ENCODE results near the gene PITPNC1. TPM values are rescaled to one million over a fixed set of nuclear protein-coding genes. Genes with fewer than 3 reads are reported as not detected.
A peak's percentile ranks its signal among the peaks of the same experiment; 100 is the strongest.

Gene PITPNC1
- total RNA-seq, 1 donor from 2014 or later, result 21.5 TPM

DNA sequence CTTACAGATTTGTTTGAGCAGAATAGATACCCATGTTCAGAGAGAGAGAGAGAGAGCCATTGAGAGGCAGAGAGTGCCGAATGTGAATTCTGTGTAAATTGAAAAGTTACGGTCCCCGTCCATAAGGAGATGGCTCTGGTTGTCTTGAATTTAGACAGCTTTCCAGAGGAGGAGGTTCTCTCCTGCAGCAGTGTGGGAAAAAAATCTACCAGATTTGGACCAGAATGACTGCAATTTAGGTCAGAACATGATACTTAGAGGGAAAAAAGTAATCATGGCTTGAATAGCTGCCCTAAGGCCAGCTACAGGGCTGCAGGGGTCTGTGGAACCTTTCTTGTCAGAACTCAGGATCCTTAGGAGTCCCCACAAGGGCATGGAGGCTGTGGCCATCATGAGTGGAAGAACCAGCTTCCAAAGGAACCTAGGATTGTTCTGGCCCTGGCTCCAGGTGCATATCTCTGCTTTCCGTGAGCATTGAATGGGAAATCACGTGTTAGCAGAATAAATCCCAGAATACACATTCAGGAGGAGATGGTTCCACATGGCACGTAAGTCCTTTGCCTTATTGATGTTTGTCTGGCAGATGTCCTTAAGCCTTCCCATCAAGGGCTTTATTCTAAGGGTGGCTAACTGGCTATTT, 13.0 kb downstream of the PITPNC1 start:
- no peak overlapping the region for H3K4me3 Mint-ChIP-seq
- peaks cover 5% of the 10 kb centered on the region for H3K36me3 Mint-ChIP-seq (ENCODE audit: low read depth)
- peaks cover 16% of the 10 kb centered on the region for H3K4me1 Mint-ChIP-seq
- no peak overlapping the region for H3K27ac Mint-ChIP-seq (ENCODE audit: unreplicated experiment)
- no peaks in the 10 kb centered on the region for H3K27me3 Mint-ChIP-seq (ENCODE audit: low read depth)
- TF ChIP-seq, protein P1, sequence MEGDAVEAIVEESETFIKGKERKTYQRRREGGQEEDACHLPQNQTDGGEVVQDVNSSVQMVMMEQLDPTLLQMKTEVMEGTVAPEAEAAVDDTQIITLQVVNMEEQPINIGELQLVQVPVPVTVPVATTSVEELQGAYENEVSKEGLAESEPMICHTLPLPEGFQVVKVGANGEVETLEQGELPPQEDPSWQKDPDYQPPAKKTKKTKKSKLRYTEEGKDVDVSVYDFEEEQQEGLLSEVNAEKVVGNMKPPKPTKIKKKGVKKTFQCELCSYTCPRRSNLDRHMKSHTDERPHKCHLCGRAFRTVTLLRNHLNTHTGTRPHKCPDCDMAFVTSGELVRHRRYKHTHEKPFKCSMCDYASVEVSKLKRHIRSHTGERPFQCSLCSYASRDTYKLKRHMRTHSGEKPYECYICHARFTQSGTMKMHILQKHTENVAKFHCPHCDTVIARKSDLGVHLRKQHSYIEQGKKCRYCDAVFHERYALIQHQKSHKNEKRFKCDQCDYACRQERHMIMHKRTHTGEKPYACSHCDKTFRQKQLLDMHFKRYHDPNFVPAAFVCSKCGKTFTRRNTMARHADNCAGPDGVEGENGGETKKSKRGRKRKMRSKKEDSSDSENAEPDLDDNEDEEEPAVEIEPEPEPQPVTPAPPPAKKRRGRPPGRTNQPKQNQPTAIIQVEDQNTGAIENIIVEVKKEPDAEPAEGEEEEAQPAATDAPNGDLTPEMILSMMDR (conservative IDR thresholded peaks at IDR 0.05), result no peak
- no peaks in the 10 kb centered on the region for H3K9me3 Mint-ChIP-seq
- no peak for DNase-seq (ENCODE audit: low read depth, low spot score)

DNA sequence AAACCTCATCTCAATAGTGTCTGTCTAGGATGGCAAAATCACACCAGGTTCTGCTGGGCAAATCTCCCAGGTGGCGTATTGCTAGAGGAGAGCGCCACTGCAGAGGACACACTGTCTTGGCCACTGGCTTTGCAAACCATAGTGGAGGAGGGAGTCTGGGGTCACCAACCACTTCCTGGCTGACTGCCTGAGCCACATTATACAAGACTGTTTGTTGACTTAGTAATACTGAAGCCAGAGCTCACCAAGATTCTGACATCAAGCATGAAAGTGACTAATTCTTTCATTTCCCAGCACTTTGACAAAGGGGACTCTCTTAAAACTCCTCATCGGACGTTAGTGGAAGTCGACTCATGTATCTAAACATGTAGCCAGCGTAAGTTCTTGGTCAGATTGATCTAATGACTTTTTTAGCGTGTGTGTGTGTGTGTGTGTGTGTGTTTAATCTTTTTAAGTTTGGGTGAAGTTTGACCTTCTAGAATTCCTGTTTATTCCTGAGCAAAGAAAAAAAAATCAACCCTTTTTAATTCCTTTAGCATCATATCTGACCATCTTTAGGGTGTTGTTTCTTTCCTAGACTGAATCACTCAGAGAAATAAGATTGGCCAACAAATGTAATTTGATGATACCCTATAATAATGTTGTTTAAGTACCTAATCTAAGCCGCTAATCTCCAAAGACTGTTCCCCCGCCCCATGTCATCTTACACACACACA, 13.7 kb downstream of the PITPNC1 start:
- peak overlapping the region; percentile 60 for H3K27ac Mint-ChIP-seq (ENCODE audit: unreplicated experiment)
- no peak overlapping the region for H3K4me3 Mint-ChIP-seq
- peaks cover 1% of the 10 kb centered on the region for H3K36me3 Mint-ChIP-seq (ENCODE audit: low read depth)
- DNase-seq (ENCODE audit: low read depth, low spot score), result no peak
- H3K27me3 Mint-ChIP-seq (ENCODE audit: low read depth), result no peaks in the 10 kb centered on the region
- TF ChIP-seq, protein P1 (conservative IDR thresholded peaks at IDR 0.05), result no peak
- H3K9me3 Mint-ChIP-seq, result no peaks in the 10 kb centered on the region
- peaks cover 16% of the 10 kb centered on the region for H3K4me1 Mint-ChIP-seq

DNA sequence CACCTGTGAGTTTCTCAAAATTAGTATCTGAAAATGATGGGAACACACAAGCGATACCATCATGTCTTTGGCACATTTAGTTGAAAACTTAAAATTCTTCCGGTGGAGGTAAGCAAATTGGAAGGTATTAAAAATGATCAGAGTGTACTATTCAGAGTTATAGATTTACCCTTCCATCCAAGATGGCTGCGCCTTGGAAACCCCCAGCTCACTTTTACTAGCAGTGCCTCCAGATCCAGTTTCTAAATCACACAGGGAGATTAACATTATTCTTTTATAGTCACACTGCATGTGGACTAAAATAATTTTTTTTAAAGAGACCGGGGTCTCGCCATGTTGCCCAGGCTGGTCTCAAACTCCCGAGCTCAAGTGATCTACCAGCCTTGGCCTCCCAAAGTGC, 15.0 kb downstream of the PITPNC1 start:
- TF ChIP-seq, protein P1 (conservative IDR thresholded peaks at IDR 0.05), result no peak

DNA sequence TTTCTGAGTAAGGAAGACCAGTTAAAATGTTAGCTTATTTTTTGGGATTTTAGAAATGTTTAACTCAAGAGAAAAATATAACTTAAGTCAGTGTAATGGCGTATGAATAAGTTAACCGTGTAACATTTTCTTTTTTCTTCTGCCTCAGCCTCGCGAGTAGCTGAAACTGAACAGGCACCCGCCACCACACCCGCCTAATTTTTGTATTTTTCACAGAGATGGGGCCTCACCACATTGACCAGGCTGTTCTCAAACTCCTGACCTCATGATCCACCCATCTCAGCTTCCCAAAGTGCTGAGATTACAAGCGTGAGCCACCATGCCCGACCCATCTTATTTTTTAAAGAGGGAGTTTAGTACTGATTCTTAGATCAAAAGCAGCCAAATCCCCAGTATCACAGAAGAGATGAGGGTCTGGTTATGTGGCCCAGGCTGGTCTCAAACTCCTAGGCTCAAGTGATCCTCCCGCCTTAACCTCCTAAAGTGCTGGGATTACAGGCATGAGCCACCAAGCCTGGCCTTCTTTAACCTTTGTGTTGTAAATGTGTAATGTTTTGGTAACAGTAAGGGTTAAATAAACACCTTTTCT, 16.8 kb downstream of the PITPNC1 start:
- H3K36me3 Mint-ChIP-seq (ENCODE audit: low read depth), result peaks cover 6% of the 10 kb centered on the region
- H3K27me3 Mint-ChIP-seq (ENCODE audit: low read depth), result no peaks in the 10 kb centered on the region
- peaks cover 16% of the 10 kb centered on the region for H3K4me1 Mint-ChIP-seq
- TF ChIP-seq, protein P1 (conservative IDR thresholded peaks at IDR 0.05), result no peak
- DNase-seq (ENCODE audit: low read depth, low spot score), result no peak
- no peak overlapping the region for H3K27ac Mint-ChIP-seq (ENCODE audit: unreplicated experiment)
- H3K4me3 Mint-ChIP-seq, result no peak overlapping the region
- H3K9me3 Mint-ChIP-seq, result no peaks in the 10 kb centered on the region

More for the DNA sequence above, 15.0 kb downstream of the PITPNC1 start:
- H3K27me3 Mint-ChIP-seq (ENCODE audit: low read depth), result no peaks in the 10 kb centered on the region
- H3K4me1 Mint-ChIP-seq, result peaks cover 16% of the 10 kb centered on the region
- H3K4me3 Mint-ChIP-seq, result no peak overlapping the region
- no peak for DNase-seq (ENCODE audit: low read depth, low spot score)
- H3K36me3 Mint-ChIP-seq (ENCODE audit: low read depth), result no peaks in the 10 kb centered on the region
- H3K27ac Mint-ChIP-seq (ENCODE audit: unreplicated experiment), result no peak overlapping the region
- H3K9me3 Mint-ChIP-seq, result no peaks in the 10 kb centered on the region

DNA sequence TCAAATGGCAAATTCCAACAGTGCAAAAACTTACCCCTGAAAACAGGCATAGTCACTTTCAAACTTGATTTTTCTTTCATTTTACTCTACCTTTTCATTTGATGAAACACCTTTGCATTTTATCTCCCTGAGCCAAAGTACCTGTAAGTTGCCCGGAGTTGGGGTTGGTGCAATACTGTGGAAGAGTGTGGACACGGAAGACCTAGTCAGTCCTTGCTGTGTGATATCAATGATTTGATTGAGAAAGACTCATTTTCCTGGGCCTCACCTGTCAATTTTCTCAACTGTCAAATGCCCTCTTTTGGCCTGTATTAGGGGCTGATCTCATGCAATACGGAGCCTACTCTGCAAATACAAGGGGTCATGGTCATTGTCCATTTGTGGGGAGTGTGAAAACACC, 22.6 kb downstream of the PITPNC1 start:
- no peak overlapping the region for H3K27ac Mint-ChIP-seq (ENCODE audit: unreplicated experiment)
- no peak for DNase-seq (ENCODE audit: low read depth, low spot score)
- no peak overlapping the region for H3K4me3 Mint-ChIP-seq
- peaks cover 9% of the 10 kb centered on the region for H3K36me3 Mint-ChIP-seq (ENCODE audit: low read depth)
- no peaks in the 10 kb centered on the region for H3K27me3 Mint-ChIP-seq (ENCODE audit: low read depth)
- TF ChIP-seq, protein P1 (conservative IDR thresholded peaks at IDR 0.05), result no peak
- H3K9me3 Mint-ChIP-seq, result no peaks in the 10 kb centered on the region
- H3K4me1 Mint-ChIP-seq, result peaks cover 4% of the 10 kb centered on the region

All from neural crest cell (in vitro differentiated cells).